NCI-H2196 treated with DMSO at 0.1 percent for 48 hours (cell line): ENCODE measurements around the gene ANTXR2.

Source experiments
- DNase-seq: peaks from one replicate; lab custom pipeline; 2025; ENCODE audit not compliant: unreplicated experiment; lab: John Stamatoyannopoulos, UW

ANTXR2 gene

GRCh38 chr4:79875344-79875899, 197.6 kb downstream of the ANTXR2 start:
- no peak for DNase-seq

- DNase-seq = no peak
These were observed 198.8 kb downstream of the ANTXR2 start for GRCh38 chr4:79874197-79874596.

GRCh38 chr4:79872738-79873137, 200.3 kb downstream of the ANTXR2 start:
- no peak for DNase-seq

- DNase-seq = no peak
These were observed 201.1 kb downstream of the ANTXR2 start for GRCh38 chr4:79871961-79872360.

- no peak for DNase-seq
These were observed 203.3 kb downstream of the ANTXR2 start for GRCh38 chr4:79869597-79870237.

GRCh38 chr4:79865201-79865597, 207.8 kb downstream of the ANTXR2 start:
- DNase-seq = no peak

GRCh38 chr4:79864500-79865200, 208.4 kb downstream of the ANTXR2 start:
- DNase-seq = no peak

GRCh38 chr4:79863333-79863732, 209.7 kb downstream of the ANTXR2 start:
- no peak for DNase-seq

GRCh38 chr4:79862821-79863220, 210.2 kb downstream of the ANTXR2 start:
- DNase-seq = no peak

GRCh38 chr4:79857811-79858210, 215.2 kb downstream of the ANTXR2 start:
- DNase-seq = no peak

- no peak for DNase-seq
These were observed 216.8 kb downstream of the ANTXR2 start for GRCh38 chr4:79856196-79856595.

- DNase-seq = no peak
These were observed 218.1 kb downstream of the ANTXR2 start for GRCh38 chr4:79854856-79855502.

- no peak for DNase-seq
These were observed 220.7 kb downstream of the ANTXR2 start for GRCh38 chr4:79852305-79852730.

- no peak for DNase-seq
These were observed 221.3 kb downstream of the ANTXR2 start for GRCh38 chr4:79851625-79852304.
